Neural cell (in vitro differentiated cells): ENCODE measurements around the gene MRPL3. TPM values are rescaled to one million over a fixed set of nuclear protein-coding genes. Genes with fewer than 3 reads are reported as not detected.

Experiments
- H2AFZ ChIP-seq: fragments of 200-600, 300-800 bp; sonication (generic), shearing (Covaris generic); 2 replicates; pipeline ENCODE4 v1.6.0; 2014; ENCODE audit warnings: low read depth, mild to moderate bottlenecking, antibody characterized with exemption, low read length, moderate library complexity
- H3F3A ChIP-seq: fragments of 200-600 bp; shearing (Covaris generic); 2 replicates; pipeline ENCODE4 v1.6.1; 2016; ENCODE audit warnings: mild to moderate bottlenecking, moderate library complexity, mixed read lengths, antibody characterized with exemption, low read length; ENCODE audit not compliant: insufficient read depth, poor library complexity, severe bottlenecking
- H3K27ac ChIP-seq: fragments of 200-600, 300-800 bp; sonication (generic), shearing (Covaris generic); 2 replicates; pipeline ENCODE4 v1.5.1; 2014; ENCODE audit warnings: mild to moderate bottlenecking, low read length, moderate library complexity
- H3K27me3 ChIP-seq: fragments of 300-800, 200-600 bp; sonication (generic), shearing (Covaris generic); 2 replicates; pipeline ENCODE4 v1.6.0; 2014; ENCODE audit warnings: mild to moderate bottlenecking, low read depth, low read length, moderate library complexity; ENCODE audit not compliant: insufficient read depth
- H3K36me3 ChIP-seq: fragments of 300-800, 200-600 bp; sonication (generic), shearing (Covaris generic); 2 replicates; pipeline ENCODE4 v1.5.1; 2014; ENCODE audit warnings: mild to moderate bottlenecking, antibody characterized with exemption, low read length, moderate library complexity; ENCODE audit not compliant: insufficient read depth
- H3K4me2 ChIP-seq: fragments of 300-800, 200-600 bp; sonication (generic), shearing (Covaris generic); 2 replicates; pipeline ENCODE4 v1.6.0; 2014; ENCODE audit warnings: mild to moderate bottlenecking, low read length
- H3K4me3 ChIP-seq: fragments of 300-800, 200-600 bp; sonication (generic), shearing (Covaris generic); 2 replicates; pipeline ENCODE4 v1.5.1; 2014; ENCODE audit warnings: mild to moderate bottlenecking, low read length, moderate library complexity
- H3K79me2 ChIP-seq: fragments of 200-600 bp; shearing (Covaris generic); replicated peaks from 2 replicates; pipeline ENCODE4 v1.6.0; 2014; ENCODE audit warnings: mild to moderate bottlenecking, low read length, moderate library complexity; ENCODE audit not compliant: insufficient read depth
- H3K9ac ChIP-seq: fragments of 300-800, 200-600 bp; sonication (generic), shearing (Covaris generic); 2 replicates; pipeline ENCODE4 v1.6.1; 2016; ENCODE audit warnings: mild to moderate bottlenecking, low read length, mixed read lengths
- H3K9me2 ChIP-seq: fragments of 200-600 bp; shearing (Covaris generic); 2 replicates; pipeline ENCODE4 v1.6.1; 2016; ENCODE audit warnings: mild to moderate bottlenecking, low read length, mixed read lengths; ENCODE audit not compliant: insufficient read depth
- H3K9me3 ChIP-seq: fragments of 200-600, 300-800 bp; sonication (generic), shearing (Covaris generic); 2 replicates; pipeline ENCODE4 v1.6.1; 2016; ENCODE audit warnings: mild to moderate bottlenecking, mixed run types, low read length, moderate library complexity, mixed read lengths
- H4K20me1 ChIP-seq: fragments of 200-600 bp; shearing (Covaris generic); 2 replicates; pipeline ENCODE4 v1.6.1; 2016; ENCODE audit warnings: mild to moderate bottlenecking, mixed run types; ENCODE audit not compliant: insufficient read depth
- EP300 ChIP-seq: fragments of 450-650 bp; conservative IDR thresholded peaks from 2 replicates; pipeline ENCODE4 v1.6.1; 2014; ENCODE audit warnings: antibody characterized with exemption, mild to moderate bottlenecking, moderate library complexity; ENCODE audit not compliant: poor library complexity, severe bottlenecking
- EZH2 ChIP-seq: fragments of 200-600, 300-800 bp; shearing (Covaris generic), sonication (generic); IDR thresholded peaks from 2 replicates; pipeline ENCODE4 v1.6.1; 2014; ENCODE audit warnings: antibody characterized with exemption, low read length, borderline replicate concordance, mild to moderate bottlenecking; ENCODE audit not compliant: insufficient read depth, poor library complexity, severe bottlenecking
- MXI1 ChIP-seq: fragments of 450-650 bp; conservative IDR thresholded peaks from 2 replicates; pipeline ENCODE4 v1.6.1; 2014; ENCODE audit warnings: antibody characterized with exemption, mild to moderate bottlenecking; ENCODE audit not compliant: poor library complexity, severe bottlenecking
- SMC3 ChIP-seq: fragments of 450-650 bp; conservative IDR thresholded peaks from 2 replicates; pipeline ENCODE4 v1.6.1; 2014; ENCODE audit warnings: antibody characterized with exemption, mild to moderate bottlenecking, moderate library complexity; ENCODE audit not compliant: poor library complexity
- TAF1 ChIP-seq: IDR thresholded peaks from 2 replicates; pipeline ENCODE4 v1.6.1; 2012; ENCODE audit warnings: low read depth
- polyA plus RNA-seq: library from polyadenylated mRNA; depleted of rRNA; stranded (reverse); fragments of >200 nt; gene quantifications from 2 replicates; pipeline ENCODE4 v1.2.3, GENCODE V29; 2014
- TF ChIP-seq, protein P1 (sequence below): fragments of 450-650 bp; IDR thresholded peaks from 2 replicates; pipeline ENCODE4 v1.5.1; 2014; ENCODE audit warnings: antibody characterized with exemption, mild to moderate bottlenecking, moderate library complexity; ENCODE audit not compliant: poor library complexity, severe bottlenecking
- TF ChIP-seq, protein P2 (sequence below): IDR thresholded peaks from 2 replicates; pipeline ENCODE4 v1.6.1; 2012; ENCODE audit warnings: borderline replicate concordance

Gene MRPL3
- polyA plus RNA-seq, 1 donor from 2014 or later: 112 TPM

DNA sequence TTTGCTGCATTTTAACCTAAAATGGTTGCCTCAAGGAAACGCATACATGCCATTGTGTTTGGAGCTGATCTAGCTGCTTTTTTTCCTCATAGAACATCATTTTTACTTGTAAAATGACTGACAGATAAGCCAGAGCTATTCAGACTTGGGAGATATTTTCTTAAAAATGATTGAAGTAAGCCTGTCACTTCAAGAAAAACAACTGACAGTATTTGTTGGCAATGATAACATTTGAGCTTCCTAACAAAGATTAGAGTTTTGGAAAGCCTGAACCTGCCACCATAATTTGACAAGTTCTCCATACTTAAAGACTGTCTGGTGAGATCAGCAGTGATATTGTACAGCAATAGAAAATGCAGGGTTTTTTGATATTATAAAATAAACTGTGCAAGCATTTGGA lies 27.6 kb upstream of the MRPL3 start:
- H3K4me3 ChIP-seq: no peak overlapping the region
- no peaks in the 10 kb centered on the region for H3K36me3 ChIP-seq
- no peak overlapping the region for H2AFZ ChIP-seq
- H3K79me2 ChIP-seq: no peaks in the 10 kb centered on the region
- no peaks in the 10 kb centered on the region for H4K20me1 ChIP-seq
- no peak overlapping the region for H3K27ac ChIP-seq
- TF ChIP-seq EP300: peak; percentile 92
- no peak for TF ChIP-seq TAF1
- H3K9me3 ChIP-seq: no peaks in the 10 kb centered on the region
- no peak overlapping the region for H3K4me2 ChIP-seq
- no peaks in the 10 kb centered on the region for H3F3A ChIP-seq
- H3K9ac ChIP-seq: no peak overlapping the region
- H3K9me2 ChIP-seq: no peaks in the 10 kb centered on the region
- no peaks in the 10 kb centered on the region for H3K27me3 ChIP-seq

DNA sequence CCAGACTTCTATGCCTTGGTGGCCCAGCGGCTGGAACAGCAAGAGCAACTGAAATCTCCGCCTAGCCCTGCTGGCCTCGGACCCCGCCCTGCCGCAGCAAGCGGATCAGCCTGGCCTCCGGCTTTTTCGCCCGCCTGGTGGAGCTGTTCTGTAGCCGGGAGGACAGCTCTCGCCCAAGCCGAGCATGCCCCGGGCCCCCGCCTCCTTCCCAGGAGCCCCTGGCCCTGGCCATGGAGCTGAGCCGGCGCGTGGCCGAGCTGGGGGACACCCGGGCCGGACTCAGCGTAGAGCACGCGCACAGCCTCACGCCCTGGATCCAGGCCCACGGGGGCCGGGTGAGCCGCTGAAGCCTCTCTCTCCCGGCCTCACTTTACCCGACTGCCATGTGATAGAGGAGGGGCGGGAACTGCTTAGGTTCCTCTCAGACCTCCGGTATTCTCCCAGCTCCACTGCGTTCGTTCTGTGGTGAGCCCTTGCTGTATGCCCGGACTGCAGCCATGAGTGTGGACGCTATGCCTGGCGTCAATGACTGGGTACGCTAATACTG lies 24.1 kb upstream of the MRPL3 start:
- Histone ChIP-seq H4K20me1 (no peaks in the 10 kb centered on the region), H3K9me3 (no peaks in the 10 kb centered on the region), H3K9me2 (no peaks in the 10 kb centered on the region), H3K9ac (no peak overlapping the region), H3K36me3 (no peaks in the 10 kb centered on the region), H3K79me2 (no peaks in the 10 kb centered on the region), H3K4me3 (no peak overlapping the region), H2AFZ (no peak overlapping the region), H3K27me3 (no peaks in the 10 kb centered on the region), H3F3A (no peaks in the 10 kb centered on the region), H3K27ac (no peak overlapping the region), H3K4me2 (no peak overlapping the region)
- TF ChIP-seq EP300 (no peak), MXI1 (no peak), TAF1 (no peak), EZH2 (no peak)
- TF ChIP-seq, protein P1, sequence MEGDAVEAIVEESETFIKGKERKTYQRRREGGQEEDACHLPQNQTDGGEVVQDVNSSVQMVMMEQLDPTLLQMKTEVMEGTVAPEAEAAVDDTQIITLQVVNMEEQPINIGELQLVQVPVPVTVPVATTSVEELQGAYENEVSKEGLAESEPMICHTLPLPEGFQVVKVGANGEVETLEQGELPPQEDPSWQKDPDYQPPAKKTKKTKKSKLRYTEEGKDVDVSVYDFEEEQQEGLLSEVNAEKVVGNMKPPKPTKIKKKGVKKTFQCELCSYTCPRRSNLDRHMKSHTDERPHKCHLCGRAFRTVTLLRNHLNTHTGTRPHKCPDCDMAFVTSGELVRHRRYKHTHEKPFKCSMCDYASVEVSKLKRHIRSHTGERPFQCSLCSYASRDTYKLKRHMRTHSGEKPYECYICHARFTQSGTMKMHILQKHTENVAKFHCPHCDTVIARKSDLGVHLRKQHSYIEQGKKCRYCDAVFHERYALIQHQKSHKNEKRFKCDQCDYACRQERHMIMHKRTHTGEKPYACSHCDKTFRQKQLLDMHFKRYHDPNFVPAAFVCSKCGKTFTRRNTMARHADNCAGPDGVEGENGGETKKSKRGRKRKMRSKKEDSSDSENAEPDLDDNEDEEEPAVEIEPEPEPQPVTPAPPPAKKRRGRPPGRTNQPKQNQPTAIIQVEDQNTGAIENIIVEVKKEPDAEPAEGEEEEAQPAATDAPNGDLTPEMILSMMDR: no peak

DNA sequence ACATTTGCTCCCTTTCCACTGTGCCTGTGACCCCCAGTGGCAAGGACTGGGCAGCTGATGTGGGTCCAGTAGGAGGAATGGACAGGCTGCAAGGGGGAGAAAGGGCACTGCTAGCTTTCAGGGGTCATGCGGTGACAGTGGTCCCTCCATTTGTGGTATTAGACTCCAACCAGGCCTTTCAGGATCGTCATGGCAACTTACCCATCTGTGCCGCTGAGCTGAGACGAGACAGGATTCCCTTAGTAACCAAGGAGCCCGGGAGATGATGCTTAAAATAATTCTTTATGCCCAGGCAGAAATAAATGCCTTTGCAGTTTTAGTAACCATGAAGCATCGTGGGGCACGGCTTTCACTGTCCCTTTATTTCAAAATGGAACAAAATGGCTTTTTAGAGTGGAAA lies 15.9 kb upstream of the MRPL3 start:
- Histone ChIP-seq H3K27me3 (no peaks in the 10 kb centered on the region), H3K79me2 (no peaks in the 10 kb centered on the region), H3K9me2 (no peaks in the 10 kb centered on the region), H3F3A (no peaks in the 10 kb centered on the region), H3K4me2 (peak overlapping the region; percentile 35), H4K20me1 (no peaks in the 10 kb centered on the region), H3K4me3 (no peak overlapping the region), H3K9me3 (no peaks in the 10 kb centered on the region), H3K36me3 (no peaks in the 10 kb centered on the region), H2AFZ (no peak overlapping the region), H3K27ac (peak overlapping the region; percentile 74), H3K9ac (peak overlapping the region; percentile 20)
- TF ChIP-seq, protein P1: no peak
- TF ChIP-seq MXI1: no peak
- TF ChIP-seq EP300: peak; percentile 35
- TF ChIP-seq, protein P2, sequence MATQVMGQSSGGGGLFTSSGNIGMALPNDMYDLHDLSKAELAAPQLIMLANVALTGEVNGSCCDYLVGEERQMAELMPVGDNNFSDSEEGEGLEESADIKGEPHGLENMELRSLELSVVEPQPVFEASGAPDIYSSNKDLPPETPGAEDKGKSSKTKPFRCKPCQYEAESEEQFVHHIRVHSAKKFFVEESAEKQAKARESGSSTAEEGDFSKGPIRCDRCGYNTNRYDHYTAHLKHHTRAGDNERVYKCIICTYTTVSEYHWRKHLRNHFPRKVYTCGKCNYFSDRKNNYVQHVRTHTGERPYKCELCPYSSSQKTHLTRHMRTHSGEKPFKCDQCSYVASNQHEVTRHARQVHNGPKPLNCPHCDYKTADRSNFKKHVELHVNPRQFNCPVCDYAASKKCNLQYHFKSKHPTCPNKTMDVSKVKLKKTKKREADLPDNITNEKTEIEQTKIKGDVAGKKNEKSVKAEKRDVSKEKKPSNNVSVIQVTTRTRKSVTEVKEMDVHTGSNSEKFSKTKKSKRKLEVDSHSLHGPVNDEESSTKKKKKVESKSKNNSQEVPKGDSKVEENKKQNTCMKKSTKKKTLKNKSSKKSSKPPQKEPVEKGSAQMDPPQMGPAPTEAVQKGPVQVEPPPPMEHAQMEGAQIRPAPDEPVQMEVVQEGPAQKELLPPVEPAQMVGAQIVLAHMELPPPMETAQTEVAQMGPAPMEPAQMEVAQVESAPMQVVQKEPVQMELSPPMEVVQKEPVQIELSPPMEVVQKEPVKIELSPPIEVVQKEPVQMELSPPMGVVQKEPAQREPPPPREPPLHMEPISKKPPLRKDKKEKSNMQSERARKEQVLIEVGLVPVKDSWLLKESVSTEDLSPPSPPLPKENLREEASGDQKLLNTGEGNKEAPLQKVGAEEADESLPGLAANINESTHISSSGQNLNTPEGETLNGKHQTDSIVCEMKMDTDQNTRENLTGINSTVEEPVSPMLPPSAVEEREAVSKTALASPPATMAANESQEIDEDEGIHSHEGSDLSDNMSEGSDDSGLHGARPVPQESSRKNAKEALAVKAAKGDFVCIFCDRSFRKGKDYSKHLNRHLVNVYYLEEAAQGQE: peak; percentile 25
- no peak for TF ChIP-seq TAF1
- TF ChIP-seq SMC3: no peak
